ENCODE measurements around the gene NLRP1. TPM values are rescaled to one million over a fixed set of nuclear protein-coding genes. Genes with fewer than 3 reads are reported as not detected.

NLRP1 gene
- total and polyA plus RNA-seq, 2 donors (not counting 3 experiments of a cell fraction or from before 2014, with no cell fraction given), result 43.8 to 53.9 TPM

DNA sequence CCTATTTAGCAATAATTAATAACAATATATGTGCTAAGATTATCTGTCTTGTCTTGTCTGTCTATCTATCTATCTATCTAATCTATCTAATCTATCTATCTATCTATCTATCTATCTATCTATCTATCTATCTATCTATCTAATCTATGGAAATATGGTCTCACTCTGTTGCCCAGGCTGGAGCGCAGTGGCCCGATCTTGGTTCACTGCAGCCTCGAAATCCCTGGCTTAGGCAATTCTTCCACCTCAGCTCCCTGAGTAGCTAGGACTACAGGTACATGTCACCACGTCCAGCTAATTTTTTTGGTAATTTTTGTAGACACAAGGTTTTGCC lies 53.3 kb downstream of the NLRP1 start:
- no TSS peak for BruUV-seq (replicated peaks)
- CTCF ChIA-PET, result no interaction called here

More for the DNA sequence above, 53.3 kb downstream of the NLRP1 start:
- H3K27ac ChIP-seq (ENCODE audit: insufficient read depth, low read depth, low read length), result no peak overlapping the region
- dilution Hi-C loops (cut with MboI; ENCODE audit: extremely low pct_ligation_motif_present, low sequenced_read_pairs) (no loop called here), intact Hi-C loops (cut with micrococcal nuclease) (no loop called here)
- no peaks in the 10 kb centered on the region for H3K9me1 ChIP-seq (replicated peaks; ENCODE audit: control insufficient read depth, extremely low read depth, insufficient read depth, low read length)
- H4K20me1 ChIP-seq (replicated peaks; ENCODE audit: control insufficient read depth, extremely low read depth, insufficient read depth, low read length), result no peaks in the 10 kb centered on the region
- H3K4me1 ChIP-seq (ENCODE audit: control insufficient read depth, extremely low read depth, insufficient read depth, low read length), result peaks cover 26% of the 10 kb centered on the region
- no peaks in the 10 kb centered on the region for H3K79me2 ChIP-seq (ENCODE audit: control insufficient read depth, insufficient read depth, low read length)
- DNase-seq (ENCODE audit: low read depth, low spot score) (no peak), FAIRE-seq (no peak)
- no peak overlapping the region for H3K4me3 ChIP-seq (replicated peaks in 1 of 3; ENCODE audit: insufficient read depth in 1 of 3, low read depth in 1 of 3, low read length in 3 of 3)
- H3K27me3 ChIP-seq (ENCODE audit: control insufficient read depth in 2 of 2, insufficient read depth in 2 of 2, low read length in 2 of 2), result no peaks in the 10 kb centered on the region
- no peaks in the 10 kb centered on the region for H3K9me3 ChIP-seq (replicated peaks; ENCODE audit: control insufficient read depth, insufficient read depth, low read length)
- H3K36me3 ChIP-seq (ENCODE audit: control insufficient read depth in 2 of 2, extremely low read depth in 1 of 2, insufficient read depth in 2 of 2, low read length in 2 of 2), result peaks cover 9 to 33% of the 10 kb centered on the region in 2 experiments
- no peak overlapping the region for H2AFZ ChIP-seq (ENCODE audit: low read depth, low read length)
- TF ChIP-seq, protein P1, sequence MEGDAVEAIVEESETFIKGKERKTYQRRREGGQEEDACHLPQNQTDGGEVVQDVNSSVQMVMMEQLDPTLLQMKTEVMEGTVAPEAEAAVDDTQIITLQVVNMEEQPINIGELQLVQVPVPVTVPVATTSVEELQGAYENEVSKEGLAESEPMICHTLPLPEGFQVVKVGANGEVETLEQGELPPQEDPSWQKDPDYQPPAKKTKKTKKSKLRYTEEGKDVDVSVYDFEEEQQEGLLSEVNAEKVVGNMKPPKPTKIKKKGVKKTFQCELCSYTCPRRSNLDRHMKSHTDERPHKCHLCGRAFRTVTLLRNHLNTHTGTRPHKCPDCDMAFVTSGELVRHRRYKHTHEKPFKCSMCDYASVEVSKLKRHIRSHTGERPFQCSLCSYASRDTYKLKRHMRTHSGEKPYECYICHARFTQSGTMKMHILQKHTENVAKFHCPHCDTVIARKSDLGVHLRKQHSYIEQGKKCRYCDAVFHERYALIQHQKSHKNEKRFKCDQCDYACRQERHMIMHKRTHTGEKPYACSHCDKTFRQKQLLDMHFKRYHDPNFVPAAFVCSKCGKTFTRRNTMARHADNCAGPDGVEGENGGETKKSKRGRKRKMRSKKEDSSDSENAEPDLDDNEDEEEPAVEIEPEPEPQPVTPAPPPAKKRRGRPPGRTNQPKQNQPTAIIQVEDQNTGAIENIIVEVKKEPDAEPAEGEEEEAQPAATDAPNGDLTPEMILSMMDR (IDR thresholded peaks at IDR 0.05; ENCODE audit: extremely low read depth in 1 of 2, insufficient read depth in 1 of 2, low read depth in 1 of 2, low read length in 2 of 2), result no peak
- no peak for TF ChIP-seq JUN (IDR thresholded peaks at IDR 0.05; ENCODE audit: borderline replicate concordance, insufficient read depth, insufficient read length, low read depth)
- TF ChIP-seq GATA2 (IDR thresholded peaks at IDR 0.05; ENCODE audit: insufficient read depth, insufficient read length, low read depth, low read length), result no peak
- TF ChIP-seq, protein P2, sequence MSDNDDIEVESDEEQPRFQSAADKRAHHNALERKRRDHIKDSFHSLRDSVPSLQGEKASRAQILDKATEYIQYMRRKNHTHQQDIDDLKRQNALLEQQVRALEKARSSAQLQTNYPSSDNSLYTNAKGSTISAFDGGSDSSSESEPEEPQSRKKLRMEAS (IDR thresholded peaks at IDR 0.05; ENCODE audit: insufficient read depth, insufficient read length), result no peak
- no peak for TF ChIP-seq EZH2 (IDR thresholded peaks at IDR 0.05; ENCODE audit: borderline replicate concordance, low read depth, low read length, severe bottlenecking)
- no peak for TF ChIP-seq MYC (IDR thresholded peaks at IDR 0.05; ENCODE audit: low read depth, low read length)
- no peak for TF ChIP-seq FOS (IDR thresholded peaks at IDR 0.05; ENCODE audit: borderline replicate concordance, insufficient read depth, low read length)
- no peak for TF ChIP-seq POLR2A (IDR thresholded peaks at IDR 0.05; ENCODE audit: low read depth, low read length)
- no peak overlapping the region for H3K9ac ChIP-seq (replicated peaks; ENCODE audit: extremely low read depth, insufficient read depth, low read length)
- POLR2A ChIA-PET, result no interaction called here
- no peak overlapping the region for H3K4me2 ChIP-seq (ENCODE audit: insufficient read depth, low read length)

Data from endothelial cell of umbilical vein (primary cell).